Stimulated activated CD8-positive, alpha-beta memory T cell treated with anti-CD3 and anti-CD28 coated beads, Interleukin-4, amount 100 ng/mL, for 48 hours (primary cell): ENCODE data around the gene ARF1.
A peak's percentile ranks its signal among the peaks of the same experiment; 100 is the strongest.

Source experiments
- DNase-seq: peaks from one replicate; pipeline ENCODE4 v3.0.0-alpha.2; 2020

The ARF1 gene

DNA sequence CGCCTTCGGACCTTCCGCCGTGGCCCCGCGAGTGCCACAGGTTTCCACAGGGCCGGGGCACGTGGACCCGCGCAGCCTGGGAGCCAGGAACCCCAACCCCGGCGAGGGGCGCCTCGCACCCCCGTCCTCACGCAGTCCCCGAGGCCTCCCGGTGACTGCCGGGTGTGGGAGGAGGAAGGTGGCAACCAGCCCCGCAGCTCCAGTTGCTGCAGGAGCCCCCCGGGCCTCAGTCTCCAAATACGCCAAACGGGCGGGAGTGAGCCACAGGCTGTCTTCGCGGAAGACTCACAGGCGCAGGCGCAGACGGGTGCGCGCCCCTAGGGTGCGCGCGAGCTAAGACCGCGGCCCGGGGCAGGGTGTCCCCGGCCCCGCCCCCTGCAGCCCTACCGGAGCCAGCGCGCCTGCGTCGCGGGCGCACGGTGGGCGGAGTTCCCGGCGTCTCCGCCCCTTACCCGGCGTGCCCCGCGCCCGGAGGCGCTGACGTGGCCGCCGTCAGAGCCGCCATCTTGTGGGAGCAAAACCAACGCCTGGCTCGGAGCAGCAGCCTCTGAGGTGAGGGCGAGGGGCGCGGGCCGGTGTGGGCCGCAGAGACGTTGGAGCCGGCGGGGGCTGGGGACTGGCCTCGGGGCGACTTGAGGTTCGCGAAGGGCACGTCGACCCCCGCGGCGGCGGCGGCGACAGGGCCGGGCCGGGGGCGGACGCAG is at the start of gene ARF1:
Gene ARF1, plus strand, starts transcription at position 495 of the 704 bp plus-strand sequence. CDS start 14,407 bp downstream, outside the sequence.
- peak; percentile 93 for DNase-seq

DNA sequence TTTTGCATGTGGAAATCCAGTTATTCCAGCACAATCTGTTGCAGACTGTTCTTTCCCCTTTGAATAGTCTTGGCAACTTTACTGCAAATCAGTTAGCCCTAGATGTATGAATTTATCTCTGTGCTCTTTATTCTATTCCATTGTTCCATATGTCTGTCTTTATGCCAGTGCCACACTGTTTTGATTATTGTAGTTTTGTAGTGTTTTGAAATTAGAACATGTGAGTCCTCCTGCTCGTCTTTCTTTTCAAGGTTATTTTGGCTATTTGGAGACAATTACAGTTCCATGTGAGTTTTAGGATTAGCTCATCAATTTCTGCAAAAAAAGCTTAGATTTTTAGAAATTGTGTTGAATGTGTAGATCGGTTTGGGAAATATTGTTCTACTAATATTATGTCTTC is 49.1 kb upstream of the ARF1 start:
- DNase-seq = no peak

DNA sequence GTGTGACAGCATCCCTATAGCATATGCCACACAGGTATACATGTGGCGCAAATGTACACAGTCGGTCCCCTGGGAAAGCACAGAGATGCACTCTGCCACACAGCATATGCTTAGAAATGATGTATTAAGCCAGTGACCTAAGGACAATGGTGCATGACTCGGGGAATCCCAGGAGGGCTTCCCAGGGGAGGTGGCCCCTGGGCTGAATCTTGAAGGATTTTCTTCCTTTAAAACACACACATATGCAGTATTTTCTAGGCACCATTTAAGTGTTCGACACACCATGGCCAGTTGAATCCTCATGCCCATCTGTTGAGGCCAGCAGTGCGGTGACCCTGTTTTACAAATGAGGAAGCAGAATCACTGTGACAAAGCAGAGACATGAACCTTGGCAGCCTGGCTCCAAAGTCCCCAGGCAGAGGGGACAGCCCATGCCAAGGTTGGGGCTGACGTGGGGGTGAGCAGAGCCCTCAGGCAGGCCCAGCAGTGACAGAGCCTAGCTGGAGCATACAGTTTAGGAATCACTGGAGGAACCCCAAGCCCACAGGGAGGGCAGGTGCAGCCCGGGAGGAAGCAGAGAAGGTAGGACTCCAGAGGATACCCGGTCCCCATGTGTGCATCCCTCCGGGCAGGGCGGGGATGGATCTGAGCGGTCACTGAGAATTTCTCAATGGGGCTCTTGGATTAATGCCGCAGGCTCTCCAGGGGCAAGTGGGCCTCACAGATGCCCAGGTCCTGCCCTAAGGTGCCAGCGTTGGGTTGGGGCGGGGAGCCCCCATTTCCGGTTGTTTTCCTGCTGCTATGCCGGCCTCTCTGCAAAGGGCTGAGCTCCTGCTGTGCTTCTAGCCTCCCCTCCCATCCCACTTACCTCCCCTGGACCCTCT is 47.3 kb upstream of the ARF1 start:
- no peak for DNase-seq

DNA sequence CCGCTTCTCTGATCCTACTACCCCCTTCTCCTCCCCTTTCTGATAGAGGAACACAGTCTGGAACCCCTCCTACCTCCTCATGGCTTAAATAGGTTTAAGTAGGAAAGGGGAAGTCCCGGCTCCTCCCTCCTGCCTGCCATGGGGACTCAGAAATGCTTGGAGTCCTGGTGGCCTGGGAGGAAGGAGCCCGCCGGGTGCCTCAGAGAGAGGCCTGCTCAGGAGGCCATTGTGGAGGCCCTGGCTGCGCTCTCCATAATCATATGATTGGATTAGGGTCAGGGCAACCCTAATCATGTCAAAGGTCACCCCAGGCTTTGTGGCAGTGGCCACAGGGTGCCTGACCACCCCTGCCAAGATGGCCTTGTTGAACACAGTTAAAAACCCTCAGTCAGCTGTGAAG is 46.7 kb upstream of the ARF1 start:
- no peak for DNase-seq

DNA sequence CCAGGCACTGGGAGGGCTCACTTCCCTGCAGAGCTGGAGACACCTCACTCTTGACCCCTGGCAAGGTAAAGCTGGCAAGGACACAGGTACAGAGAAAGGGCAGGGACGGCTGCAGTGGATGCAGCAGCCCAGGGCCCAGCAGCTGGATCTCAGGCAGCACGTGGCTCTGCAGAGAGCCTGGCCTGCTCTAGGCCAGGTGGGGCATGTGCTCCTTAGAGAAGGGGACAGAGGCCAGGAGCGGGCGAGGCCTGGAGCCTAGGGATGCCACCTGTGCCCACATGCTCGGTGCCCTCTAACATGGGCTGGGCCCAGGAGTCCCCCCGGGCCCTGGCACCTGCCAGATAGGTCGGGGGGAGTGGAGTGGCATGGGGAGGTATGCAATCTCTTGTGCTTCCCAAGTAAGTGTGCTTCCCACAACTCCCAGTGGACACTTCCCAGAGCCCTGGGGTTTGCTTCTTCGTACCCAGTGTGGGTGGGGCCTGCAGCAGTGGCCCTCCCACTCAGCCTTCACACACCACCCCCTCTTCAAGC is 45.7 kb upstream of the ARF1 start:
- DNase-seq = no peak

DNA sequence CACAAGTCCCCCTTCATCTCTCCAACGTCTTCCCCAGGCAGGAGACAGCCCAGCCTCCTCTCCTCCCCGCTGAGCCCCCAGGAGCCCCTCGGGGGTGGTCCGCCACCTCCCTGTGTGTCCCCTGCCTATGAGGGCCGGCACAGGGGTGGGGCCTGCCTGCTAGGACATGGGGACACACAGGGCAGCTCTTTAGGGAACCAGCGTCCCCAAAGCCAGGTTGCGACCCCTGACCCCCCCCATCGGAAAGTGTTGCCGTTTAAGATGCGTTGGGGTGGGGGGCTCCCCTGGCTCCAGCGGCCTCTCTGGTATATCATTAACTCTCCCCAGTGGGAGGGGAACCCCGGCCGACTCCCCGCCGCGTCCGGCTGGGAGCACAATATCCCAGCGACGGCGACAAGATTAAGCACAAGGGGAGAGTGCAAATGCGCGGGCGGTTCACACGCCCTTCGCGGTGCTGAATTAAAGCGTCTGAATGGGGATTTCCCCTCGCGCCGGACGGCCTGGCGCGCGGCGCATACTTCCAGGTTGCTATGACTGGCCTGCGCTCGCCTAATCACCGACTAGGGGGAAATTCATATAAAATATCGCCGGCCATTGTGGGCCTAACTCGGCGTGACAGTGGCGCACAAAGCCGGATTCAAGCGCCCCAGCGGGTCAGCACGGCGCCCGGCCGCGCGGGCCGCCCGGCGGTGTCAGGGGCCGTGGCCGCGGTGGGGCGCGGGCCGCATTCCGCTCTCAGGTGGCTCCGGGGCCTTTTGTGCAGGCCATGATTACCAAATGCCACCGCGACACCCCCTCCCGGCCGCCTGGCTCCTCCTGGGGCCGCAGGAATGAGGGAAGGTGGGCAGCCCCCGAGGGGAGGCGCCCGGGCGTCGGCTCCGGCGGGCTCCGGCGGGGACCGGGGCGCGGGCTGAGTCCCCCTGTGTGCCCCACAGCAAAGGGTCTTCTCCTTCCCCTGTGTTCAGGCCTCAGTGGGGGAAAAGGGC is 44.8 kb upstream of the ARF1 start:
- peak; percentile 59 for DNase-seq

DNA sequence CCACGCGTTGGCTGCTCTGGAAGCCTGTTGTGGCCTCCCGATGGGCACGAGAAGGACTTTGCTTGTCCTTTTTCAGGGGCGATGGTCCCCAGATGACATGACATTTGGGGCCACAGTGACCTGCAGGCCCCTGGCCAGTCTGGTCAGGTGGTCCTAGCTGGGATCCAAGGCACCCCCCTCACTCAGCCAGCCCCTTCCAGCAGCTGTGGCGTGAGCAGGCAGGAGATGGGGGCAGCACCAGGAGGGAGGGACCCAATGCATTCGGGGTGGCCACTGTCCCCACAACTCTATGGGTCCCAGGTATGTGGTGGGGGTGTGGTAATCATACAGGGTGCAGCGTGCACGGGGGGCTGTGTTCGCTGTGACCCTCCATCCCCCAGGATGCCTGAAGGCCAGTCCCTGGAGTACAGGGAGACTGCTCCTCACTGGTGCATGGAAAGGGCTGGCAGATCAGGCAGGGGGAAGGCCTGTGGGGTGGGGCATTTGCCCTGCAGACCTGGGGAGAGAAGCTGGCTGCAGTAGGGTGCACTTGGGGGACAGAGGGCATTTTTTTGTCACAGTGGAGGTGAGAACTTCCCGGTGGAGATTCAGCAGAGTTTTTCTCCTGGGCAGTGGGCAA is 44.0 kb upstream of the ARF1 start:
- DNase-seq = no peak

DNA sequence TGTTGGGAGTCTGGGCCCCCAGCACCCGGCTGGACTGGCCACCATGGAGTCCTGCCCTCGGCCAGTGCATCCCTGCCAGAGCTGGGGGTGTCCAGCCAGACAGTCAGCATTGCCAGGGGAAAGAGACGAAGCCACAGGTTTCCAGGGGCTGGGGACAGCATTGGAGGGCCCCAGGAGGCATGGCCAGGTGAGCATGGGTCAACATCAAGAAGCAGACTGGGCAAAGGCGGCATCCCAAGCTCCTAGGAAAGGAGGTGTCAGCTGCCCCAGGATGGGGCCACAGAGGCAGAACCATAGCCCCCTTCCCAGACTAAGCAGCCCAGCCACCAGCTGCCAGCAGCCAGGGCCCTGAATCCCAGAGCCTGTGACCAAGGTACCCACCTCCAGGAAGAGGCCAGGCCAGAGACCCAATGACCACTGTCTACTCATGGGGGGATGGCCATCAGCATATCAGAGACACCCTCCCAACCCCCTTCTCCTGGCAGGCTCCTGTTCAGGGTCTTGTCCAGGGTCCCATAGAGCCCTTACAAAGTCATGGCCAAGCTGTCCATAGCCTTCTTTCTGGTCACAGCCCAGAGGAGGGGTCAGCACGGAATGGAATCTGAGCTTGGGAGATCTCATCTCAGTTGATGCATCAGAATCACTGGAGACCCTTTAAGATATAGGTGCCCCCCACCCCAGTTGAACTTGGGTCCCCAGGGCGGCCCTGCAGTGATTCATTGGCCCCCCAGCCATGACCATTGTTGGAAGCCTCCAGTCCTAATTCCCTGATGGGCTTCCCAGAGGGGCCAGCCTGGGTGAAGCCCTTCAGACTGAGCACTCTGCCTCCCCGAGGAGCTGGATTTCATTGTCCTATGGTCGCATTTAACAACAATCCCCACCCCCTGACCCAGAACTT is 43.3 kb upstream of the ARF1 start:
- no peak for DNase-seq

DNA sequence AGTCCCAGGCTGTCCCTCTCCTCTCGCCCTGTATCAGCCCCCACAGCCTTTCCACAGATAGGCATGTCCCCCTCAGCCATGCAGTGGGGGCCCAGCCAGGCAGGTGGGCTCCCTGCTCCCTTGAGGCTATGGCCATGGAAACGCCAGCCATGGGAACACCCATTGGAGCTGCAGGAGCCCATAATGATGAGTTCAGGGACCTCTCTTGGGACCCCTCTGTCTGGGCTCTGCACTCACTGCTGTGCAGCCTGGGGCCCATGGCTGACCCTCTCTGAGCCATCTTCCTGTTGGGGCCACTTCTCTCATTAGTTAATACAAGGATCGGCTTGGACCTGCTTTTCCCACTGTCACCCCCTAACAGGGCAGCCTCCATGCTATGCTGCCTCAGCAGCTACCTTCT is 42.5 kb upstream of the ARF1 start:
- no peak for DNase-seq

DNA sequence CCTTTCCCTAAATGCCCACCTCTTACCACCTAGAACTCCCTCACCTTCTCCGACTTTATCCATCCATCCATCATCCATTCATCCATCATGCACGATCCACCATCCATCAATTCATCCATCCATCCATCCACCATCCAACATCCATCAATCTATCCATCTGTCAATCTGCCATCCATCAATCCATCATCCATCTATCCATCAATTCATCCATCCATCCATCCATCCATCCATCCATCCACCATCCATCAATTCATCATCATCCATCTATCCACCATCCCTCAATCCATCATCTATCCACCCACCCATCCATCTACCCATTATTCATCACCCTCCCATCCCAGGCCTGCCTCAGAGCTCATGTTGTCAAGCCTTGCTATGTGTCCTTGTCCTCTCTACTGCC is 41.2 kb upstream of the ARF1 start:
- DNase-seq = no peak

DNA sequence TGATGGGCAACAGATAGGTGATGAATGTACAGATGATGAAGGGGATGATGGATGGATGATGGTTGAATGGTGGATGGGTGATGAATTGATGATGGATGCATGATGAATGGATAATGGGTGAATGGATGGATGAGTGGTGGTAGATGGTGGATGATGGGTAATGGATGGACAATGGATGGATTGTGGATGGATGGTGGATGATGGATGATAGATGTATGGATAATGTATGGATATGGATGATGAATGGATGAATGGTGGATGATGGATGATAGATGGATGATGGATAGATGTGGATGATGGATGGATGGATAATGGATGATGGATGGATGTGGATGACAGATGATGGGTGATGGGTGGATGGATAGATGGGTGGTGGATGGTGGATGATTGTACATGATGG is 40.0 kb upstream of the ARF1 start:
- no peak for DNase-seq

DNA sequence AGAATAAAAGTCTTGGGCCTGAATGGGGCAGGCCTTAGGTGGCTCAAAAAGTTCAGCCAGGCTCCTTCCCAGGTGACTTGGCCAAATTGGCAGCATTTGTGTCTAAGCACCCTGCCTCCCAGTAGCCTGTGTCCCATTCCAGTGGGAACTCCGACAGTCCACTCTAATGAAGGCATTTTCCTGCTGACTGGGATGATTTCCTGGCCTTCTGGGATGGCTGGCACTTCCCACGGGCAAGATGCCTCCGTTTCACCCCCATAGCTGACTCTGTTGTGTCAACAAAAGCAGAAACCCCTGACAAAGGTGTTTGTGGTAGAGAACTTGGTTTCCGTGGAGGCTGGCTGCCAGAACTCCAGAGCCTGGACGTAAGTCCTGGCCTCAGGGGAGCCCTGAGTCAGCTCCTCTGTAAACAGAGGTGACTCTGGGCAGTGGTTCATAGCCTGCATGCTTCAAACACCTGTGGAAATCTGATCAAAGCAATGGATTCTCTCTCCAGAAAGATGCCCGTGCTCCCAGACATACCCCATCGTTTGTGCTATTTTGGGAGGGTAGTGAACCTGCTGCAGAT is 39.1 kb upstream of the ARF1 start:
- DNase-seq = no peak

DNA sequence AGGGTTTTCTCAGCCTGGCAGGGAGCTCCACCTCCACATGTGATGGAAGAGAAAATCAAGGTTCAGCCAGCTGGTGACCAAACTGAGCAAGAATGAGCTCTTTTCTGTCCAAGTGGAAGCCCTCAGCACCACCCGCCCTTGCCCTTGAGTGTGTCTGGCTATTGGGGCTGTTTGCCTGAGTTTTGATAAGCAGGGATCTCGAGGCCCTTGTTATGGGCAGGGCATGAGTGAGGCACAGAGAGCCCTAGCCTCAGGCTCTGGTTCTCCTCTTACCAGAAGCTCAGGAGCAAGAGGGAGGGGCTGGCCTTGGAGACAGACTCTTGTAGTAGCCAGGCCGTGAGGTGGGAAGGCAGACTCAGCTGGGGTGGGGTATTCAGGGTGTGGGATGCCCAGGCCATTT is 37.5 kb upstream of the ARF1 start:
- DNase-seq = no peak

DNA sequence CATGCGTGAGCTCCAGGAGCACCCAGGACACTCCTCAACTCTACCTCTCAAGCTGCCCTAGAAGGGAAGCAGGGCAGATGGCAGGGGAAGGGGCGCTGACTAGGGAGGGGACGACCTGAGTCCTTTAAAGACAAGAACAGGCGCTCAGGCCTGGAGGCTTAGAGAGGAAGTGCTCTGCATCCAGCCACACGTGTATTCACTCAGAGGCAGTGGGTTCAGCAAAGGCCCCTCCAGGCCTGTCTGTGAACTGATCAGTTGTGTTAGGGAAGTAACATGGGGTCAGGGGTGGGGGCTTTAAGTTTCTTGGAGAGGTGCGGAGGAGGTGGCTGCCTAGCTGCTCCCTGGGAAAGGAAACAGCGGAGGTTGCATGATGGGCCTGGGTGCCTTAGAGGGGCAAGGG is 37.1 kb upstream of the ARF1 start:
- no peak for DNase-seq

DNA sequence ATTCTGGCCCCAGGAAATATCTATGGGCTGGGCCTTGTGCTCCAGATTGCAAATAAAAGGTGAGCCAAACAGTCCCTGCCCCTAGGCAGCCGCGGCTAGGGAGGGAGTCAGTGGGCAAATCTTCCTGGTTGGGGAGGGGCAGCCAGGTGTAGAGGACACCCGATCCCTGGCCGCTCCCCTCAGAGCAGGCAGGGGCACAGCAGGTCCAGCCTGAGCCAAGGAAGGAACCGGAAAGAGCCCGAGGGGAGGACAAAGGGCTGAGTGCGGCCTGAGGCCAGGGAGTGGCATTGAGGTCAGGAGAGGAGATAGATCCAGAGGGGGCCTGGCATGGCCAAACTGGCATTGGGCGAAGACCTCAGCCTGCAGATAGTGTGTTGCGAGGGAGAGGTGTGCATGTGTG is 36.6 kb upstream of the ARF1 start:
- no peak for DNase-seq

DNA sequence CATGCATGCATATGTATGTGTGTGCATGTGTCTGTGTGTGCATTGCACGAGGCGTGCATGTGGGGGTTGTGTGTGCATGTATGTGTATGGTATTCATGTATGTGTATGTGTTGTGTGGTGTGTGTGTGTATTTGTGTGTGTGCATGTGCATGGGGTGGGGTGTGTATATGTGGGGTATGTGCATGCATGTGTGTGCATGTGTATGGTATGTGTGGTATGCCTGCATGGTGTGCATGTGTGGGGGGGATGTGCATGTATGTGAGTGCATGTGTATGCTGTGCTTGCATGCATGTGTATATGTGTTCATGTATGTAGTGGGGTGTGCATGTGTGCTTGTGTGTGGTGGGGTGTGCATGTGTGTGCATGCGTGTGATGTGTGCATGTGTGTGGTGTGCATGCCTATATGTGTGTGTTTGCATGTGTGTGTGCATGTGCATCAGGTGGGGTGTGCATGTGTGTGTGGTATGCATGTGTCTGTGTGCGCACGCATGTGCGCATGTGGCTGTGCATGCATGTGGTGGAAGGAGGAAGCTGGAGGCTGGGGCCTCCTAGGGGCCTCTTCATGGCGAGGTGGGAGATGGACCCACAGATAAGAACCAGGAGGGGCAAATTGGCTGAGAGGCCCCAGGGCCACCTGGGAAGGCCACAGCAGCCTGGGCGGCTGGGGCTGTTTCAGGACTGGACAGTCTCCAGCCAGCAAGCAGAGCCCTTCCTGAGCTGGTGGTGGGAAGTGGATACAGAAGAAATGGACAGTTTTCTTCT is 35.9 kb upstream of the ARF1 start:
- DNase-seq = no peak

DNA sequence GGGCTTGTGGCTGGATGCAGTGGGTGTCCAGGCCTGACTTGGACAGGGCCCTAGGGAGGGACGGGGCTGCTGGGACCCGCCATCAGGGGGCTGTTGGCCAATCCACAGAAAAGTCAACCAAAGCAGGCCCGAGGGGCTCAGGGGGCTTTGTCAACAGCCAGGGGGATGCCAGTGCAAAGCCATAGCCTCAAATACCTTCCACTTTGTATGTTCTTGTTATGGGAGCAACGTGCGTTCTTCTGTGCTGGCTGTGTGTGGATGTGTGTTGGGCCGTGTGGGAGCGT is 35.4 kb upstream of the ARF1 start:
- no peak for DNase-seq

DNA sequence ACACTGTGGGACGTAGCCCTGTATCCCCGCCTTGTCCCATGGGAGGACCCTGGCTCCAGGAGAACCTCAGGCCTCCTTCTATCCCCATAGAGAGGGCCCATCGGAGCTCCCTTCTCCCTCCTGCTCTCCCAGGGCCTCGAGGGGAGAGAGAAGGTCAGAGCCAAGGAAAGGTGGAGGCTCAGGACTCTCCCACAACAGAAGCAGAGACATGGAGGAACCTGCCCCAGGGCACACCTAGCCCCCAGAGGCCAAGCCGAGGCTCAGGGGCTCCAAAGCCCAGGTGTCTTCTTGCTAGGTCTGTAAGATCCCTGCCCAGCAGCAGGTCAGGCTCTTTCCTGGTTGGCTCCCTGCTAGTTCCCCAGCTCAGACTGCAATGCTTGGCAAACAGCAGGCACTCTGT is 34.4 kb upstream of the ARF1 start:
- DNase-seq = no peak

DNA sequence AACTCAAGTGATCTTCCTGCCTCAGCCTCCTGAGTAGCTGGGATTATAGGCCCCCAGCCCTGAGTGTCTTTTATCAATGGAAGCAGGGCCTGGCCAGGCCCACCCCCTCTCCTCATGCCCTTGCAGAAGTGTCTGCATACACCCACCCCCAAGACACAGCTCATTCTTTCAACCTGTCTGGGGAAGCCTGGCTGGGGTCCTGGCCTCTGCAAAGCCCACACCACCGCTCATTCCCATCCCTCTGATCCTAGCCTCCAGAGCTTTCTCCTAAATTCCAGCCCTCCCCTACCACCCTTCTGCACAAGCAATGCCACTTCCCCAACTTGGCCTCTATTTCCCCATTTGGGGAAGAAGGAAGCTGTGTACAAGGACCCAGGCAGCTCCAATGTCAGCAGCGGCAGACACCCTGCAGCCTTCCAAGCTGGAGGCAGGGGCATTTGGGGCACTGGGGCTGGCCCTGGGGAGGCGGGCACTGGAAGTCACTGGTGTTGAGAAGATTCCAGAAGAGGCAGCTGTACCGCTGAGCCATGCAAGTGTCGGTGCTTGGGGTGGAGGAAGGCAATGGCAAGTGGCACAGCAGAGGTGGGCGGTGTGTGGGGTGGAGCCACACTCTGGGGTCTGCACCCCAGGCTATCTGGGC is 33.7 kb upstream of the ARF1 start:
- DNase-seq = no peak
